K562 (cell line): ENCODE data around the gene PTPRU.

Experiments
- BCL6 ChIP-seq: fragments of 250-450 bp; sonication (Bioruptor Pico); IDR thresholded peaks from 2 replicates; pipeline ENCODE4 v1.4.0; 2020
- CTCF ChIP-seq, 3 experiments: IDR thresholded peaks in 2 of 3; conservative IDR thresholded peaks in 1 of 3; 2 replicates each; pipeline ENCODE4 v1.5.1; 2011 to 2012; ENCODE audit warnings: low read length in 3 of 3, mild to moderate bottlenecking in 3 of 3, control low read depth in 2 of 3, improper control_type of control experiment in 1 of 3, inconsistent platforms in 1 of 3, low read depth in 1 of 3, mixed read lengths in 1 of 3, moderate library complexity in 1 of 3; ENCODE audit not compliant: insufficient read depth in 2 of 3
- EZH2 ChIP-seq: IDR thresholded peaks from 2 replicates; pipeline ENCODE4 v1.6.1; 2012; ENCODE audit warnings: low read depth, mild to moderate bottlenecking, inconsistent platforms, low read length, borderline replicate concordance
- JUN ChIP-seq, 2 experiments: sonication (generic) in 1 of 2; formaldehyde crosslinking in 1 of 2; IDR thresholded peaks; 2 replicates each; pipeline versions ENCODE4 v1.6.1 to v1.8.0; 2012 to 2022; ENCODE audit warnings: borderline replicate concordance in 2 of 2, mild to moderate bottlenecking in 2 of 2, improper control_type of control experiment in 1 of 2, low read depth in 1 of 2, low read length in 1 of 2, missing genetic modification reagents in 1 of 2
- MYC ChIP-seq, 2 experiments: fragments of 250-450 bp in 1 of 2; sonication (Bioruptor Pico) in 1 of 2; IDR thresholded peaks; 2 replicates each; pipeline versions ENCODE4 v1.5.1 to v1.6.1; 2012 to 2021; ENCODE audit warnings: low read depth in 2 of 2, borderline replicate concordance in 1 of 2, improper control_type of control experiment in 1 of 2, low read length in 1 of 2, mild to moderate bottlenecking in 1 of 2, moderate library complexity in 1 of 2
- POLR2A ChIP-seq: fragments of 450-650 bp; conservative IDR thresholded peaks from 2 replicates; pipeline ENCODE4 v1.6.1; 2016
- POLR2AphosphoS5 ChIP-seq: IDR thresholded peaks from 2 replicates; pipeline ENCODE4 v1.6.1; 2011; ENCODE audit warnings: mild to moderate bottlenecking, low read depth, low read length, moderate library complexity; ENCODE audit not compliant: control insufficient read depth, insufficient read depth
- RAD21 ChIP-seq, 2 experiments: fragments of 250-450 bp in 1 of 2; fragments of 450-650 bp in 1 of 2; sonication (Bioruptor Pico) in 1 of 2; formaldehyde crosslinking in 1 of 2; IDR thresholded peaks in 1 of 2; conservative IDR thresholded peaks in 1 of 2; 2 replicates each; pipeline versions ENCODE4 v1.4.0 to v1.8.0; 2020 to 2022; ENCODE audit warnings: mild to moderate bottlenecking in 2 of 2, moderate library complexity in 1 of 2
- TARDBP ChIP-seq: fragments of 450-650 bp; IDR thresholded peaks from 2 replicates; pipeline ENCODE4 v1.6.1; 2016
- ZBTB33 ChIP-seq: sonication (generic); formaldehyde crosslinking; IDR thresholded peaks from 2 replicates; pipeline ENCODE4 v1.8.1; 2023; ENCODE audit warnings: mild to moderate bottlenecking, missing genetic modification reagents
- ZNF311 ChIP-seq: fragments of 250-450 bp; sonication (Bioruptor Pico); IDR thresholded peaks from 2 replicates; pipeline ENCODE4 v1.4.0; 2020; ENCODE audit warnings: mild to moderate bottlenecking, moderate library complexity
- ZNF609 ChIP-seq: sonication (generic); formaldehyde crosslinking; IDR thresholded peaks from 2 replicates; pipeline ENCODE4 v1.8.1; 2023; ENCODE audit warnings: missing genetic modification reagents, mild to moderate bottlenecking, borderline replicate concordance
- ZNF830 ChIP-seq: fragments of 250-450 bp; sonication (Bioruptor Pico); IDR thresholded peaks from 2 replicates; pipeline ENCODE4 v1.5.0; 2021; ENCODE audit warnings: mild to moderate bottlenecking
- TF ChIP-seq, protein P1 (sequence below): sonication (generic); formaldehyde crosslinking; IDR thresholded peaks from 2 replicates; pipeline ENCODE4 v1.5.0; 2020; ENCODE audit warnings: missing genetic modification reagents

DNA sequence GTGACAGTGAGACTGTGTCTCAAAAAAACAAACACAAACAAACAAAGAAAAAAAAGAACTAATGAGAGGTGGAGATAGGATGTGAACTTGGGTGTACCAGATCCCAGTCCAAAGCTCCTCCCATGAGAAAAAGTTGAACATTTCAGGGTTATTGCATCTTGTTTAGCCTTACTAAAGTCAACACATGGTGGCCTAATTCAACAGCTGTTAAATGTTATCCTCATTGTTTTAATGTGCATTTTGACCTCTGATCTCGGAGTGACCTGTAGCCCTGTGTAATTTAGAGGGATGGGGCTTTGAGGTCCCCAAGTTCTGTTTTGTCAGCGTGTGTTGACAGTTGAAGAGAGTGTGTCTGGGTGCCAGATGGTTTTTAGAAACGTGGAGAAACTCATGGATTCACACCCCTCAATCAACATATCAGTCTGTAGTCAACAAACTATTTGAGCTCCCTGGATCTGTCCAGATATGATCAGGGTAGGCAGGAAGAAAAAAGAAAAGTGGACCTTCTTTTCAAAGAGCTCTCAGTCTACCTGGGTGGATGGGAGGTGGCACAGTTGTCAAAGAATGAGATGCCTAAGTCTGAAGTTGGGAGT lies 34.7 kb downstream of the PTPRU start:
- TF ChIP-seq CTCF (IDR thresholded peaks at IDR 0.05 in 2 of 3, conservative IDR thresholded peaks at IDR 0.05 in 1 of 3; ENCODE audit: insufficient read depth in 2 of 3, low read depth in 1 of 3, low read length in 3 of 3) (no peak), POLR2A (no peak), ZBTB33 (CRISPR knock-in tag) (no peak), ZNF311 (no peak), ZNF830 (CRISPR knock-in tag) (no peak), JUN (IDR thresholded peaks at IDR 0.05; ENCODE audit: borderline replicate concordance, low read depth, low read length) (no peak), JUN (CRISPR knock-in tag; IDR thresholded peaks at IDR 0.05; ENCODE audit: borderline replicate concordance) (no peak), ZNF609 (CRISPR knock-in tag) (no peak), BCL6 (CRISPR knock-in tag) (no peak), TARDBP (no peak), EZH2 (no peak), RAD21 (CRISPR knock-in tag; conservative IDR thresholded peaks at IDR 0.05 in 1 of 2, IDR thresholded peaks at IDR 0.05 in 1 of 2) (no peak), POLR2AphosphoS5 (no peak), MYC (IDR thresholded peaks at IDR 0.05; ENCODE audit: low read depth, low read length) (no peak), MYC (CRISPR knock-in tag; IDR thresholded peaks at IDR 0.05; ENCODE audit: borderline replicate concordance, low read depth) (no peak)
- TF ChIP-seq, protein P1, sequence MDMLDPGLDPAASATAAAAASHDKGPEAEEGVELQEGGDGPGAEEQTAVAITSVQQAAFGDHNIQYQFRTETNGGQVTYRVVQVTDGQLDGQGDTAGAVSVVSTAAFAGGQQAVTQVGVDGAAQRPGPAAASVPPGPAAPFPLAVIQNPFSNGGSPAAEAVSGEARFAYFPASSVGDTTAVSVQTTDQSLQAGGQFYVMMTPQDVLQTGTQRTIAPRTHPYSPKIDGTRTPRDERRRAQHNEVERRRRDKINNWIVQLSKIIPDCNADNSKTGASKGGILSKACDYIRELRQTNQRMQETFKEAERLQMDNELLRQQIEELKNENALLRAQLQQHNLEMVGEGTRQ (CRISPR knock-in tag): no peak
